ENCODE measurements around the gene NRXN3. TPM values are rescaled to one million over a fixed set of nuclear protein-coding genes. Genes with fewer than 3 reads are reported as not detected.

NRXN3 gene
- total RNA-seq, 2 donors from 2014 or later, result 1.2 to 7.8 TPM

GRCh38 chr14:78667141-78667540 is 497.0 kb downstream of the NRXN3 start:
- no peaks in the 10 kb centered on the region for H3K27me3 ChIP-seq
- H3K9me3 ChIP-seq, result no peaks in the 10 kb centered on the region
- TF ChIP-seq CTCF (IDR thresholded peaks at IDR 0.05), result no peak
- no peaks in the 10 kb centered on the region for H3K36me3 ChIP-seq
- no peak for DNase-seq
- no peak overlapping the region for H3K9ac ChIP-seq (ENCODE audit: low read depth in 2 of 2, low read length in 2 of 2)
- no peak overlapping the region for H3K4me3 ChIP-seq
- no peaks in the 10 kb centered on the region for H3K4me1 ChIP-seq
- no peak overlapping the region for H3K27ac ChIP-seq
- intact Hi-C loops (cut with DNase I), result no loop called here

GRCh38 chr14:78673845-78674244 is 503.7 kb downstream of the NRXN3 start:
- H3K36me3 ChIP-seq, result no peaks in the 10 kb centered on the region
- H3K27me3 ChIP-seq, result no peaks in the 10 kb centered on the region
- H3K9me3 ChIP-seq, result no peaks in the 10 kb centered on the region
- DNase-seq, result no peak
- no peak overlapping the region for H3K27ac ChIP-seq
- TF ChIP-seq CTCF (IDR thresholded peaks at IDR 0.05), result no peak
- no peak overlapping the region for H3K4me3 ChIP-seq
- intact Hi-C loops (cut with DNase I), result no loop called here
- H3K4me1 ChIP-seq, result no peaks in the 10 kb centered on the region
- no peak overlapping the region for H3K9ac ChIP-seq (ENCODE audit: low read depth in 2 of 2, low read length in 2 of 2)

GRCh38 chr14:78674820-78675219 is 504.6 kb downstream of the NRXN3 start:
- Histone ChIP-seq H3K9ac (ENCODE audit: low read depth in 2 of 2, low read length in 2 of 2) (no peak overlapping the region), H3K4me3 (no peak overlapping the region), H3K4me1 (no peaks in the 10 kb centered on the region), H3K27ac (no peak overlapping the region), H3K27me3 (no peaks in the 10 kb centered on the region), H3K36me3 (no peaks in the 10 kb centered on the region), H3K9me3 (no peaks in the 10 kb centered on the region)
- TF ChIP-seq CTCF (IDR thresholded peaks at IDR 0.05), result no peak
- DNase-seq, result no peak
- intact Hi-C loops (cut with DNase I), result no loop called here

- intact Hi-C loops (cut with DNase I), result no loop called here
- no peak for TF ChIP-seq CTCF (IDR thresholded peaks at IDR 0.05)
Observed at GRCh38 chr14:78683206-78683605, 513.0 kb downstream of the NRXN3 start.

GRCh38 chr14:78683981-78684380 is 513.8 kb downstream of the NRXN3 start:
- no peak for TF ChIP-seq CTCF (IDR thresholded peaks at IDR 0.05)
- DNase-seq, result no peak
- no peaks in the 10 kb centered on the region for H3K9me3 ChIP-seq
- H3K36me3 ChIP-seq, result no peaks in the 10 kb centered on the region
- no peaks in the 10 kb centered on the region for H3K4me1 ChIP-seq
- no peaks in the 10 kb centered on the region for H3K27me3 ChIP-seq
- H3K27ac ChIP-seq, result no peak overlapping the region
- no peak overlapping the region for H3K9ac ChIP-seq (ENCODE audit: low read depth in 2 of 2, low read length in 2 of 2)
- no peak overlapping the region for H3K4me3 ChIP-seq
- intact Hi-C loops (cut with DNase I), result no loop called here

More at GRCh38 chr14:78683206-78683605, 513.0 kb downstream of the NRXN3 start:
- DNase-seq, result no peak
- Histone ChIP-seq H3K36me3 (no peaks in the 10 kb centered on the region), H3K4me3 (no peak overlapping the region), H3K9me3 (no peaks in the 10 kb centered on the region), H3K27me3 (no peaks in the 10 kb centered on the region), H3K4me1 (no peaks in the 10 kb centered on the region), H3K27ac (no peak overlapping the region), H3K9ac (ENCODE audit: low read depth in 2 of 2, low read length in 2 of 2) (no peak overlapping the region)

GRCh38 chr14:78688503-78688902 is 518.3 kb downstream of the NRXN3 start:
- Histone ChIP-seq H3K27ac (no peak overlapping the region), H3K36me3 (no peaks in the 10 kb centered on the region), H3K9ac (ENCODE audit: low read depth in 2 of 2, low read length in 2 of 2) (no peak overlapping the region), H3K9me3 (no peaks in the 10 kb centered on the region), H3K4me1 (no peaks in the 10 kb centered on the region), H3K4me3 (no peak overlapping the region), H3K27me3 (no peaks in the 10 kb centered on the region)
- intact Hi-C loops (cut with DNase I), result no loop called here
- TF ChIP-seq CTCF (IDR thresholded peaks at IDR 0.05), result no peak
- no peak for DNase-seq

Data from colonic mucosa (tissue), 4 donors.